GM12891 (cell line): ENCODE data around the gene REST.

Source experiments
- DNase-seq: peaks from one replicate; pipeline ENCODE4 v3.0.0; 2011; ENCODE audit warnings: low spot score; ENCODE audit not compliant: insufficient read length
- FAIRE-seq: peaks from 2 replicates; lab custom pipeline; 2011; peaks lifted over from hg19 to GRCh38; lab: Jason Lieb, UNC
- PAX5 ChIP-seq: IDR thresholded peaks from 2 replicates; pipeline ENCODE4 v1.6.1; 2011; ENCODE audit warnings: low read length, moderate library complexity, mild to moderate bottlenecking; ENCODE audit not compliant: insufficient read depth, severe bottlenecking
- POLR2A ChIP-seq: IDR thresholded peaks from 2 replicates; pipeline ENCODE4 v1.6.1; 2011; ENCODE audit warnings: low read depth, low read length, control low read depth
- POLR2AphosphoS5 ChIP-seq: IDR thresholded peaks from 2 replicates; pipeline ENCODE4 v1.6.1; 2011; ENCODE audit warnings: low read depth, low read length, control low read depth
- POU2F2 ChIP-seq: IDR thresholded peaks from 2 replicates; pipeline ENCODE4 v1.6.1; 2011; ENCODE audit warnings: low read depth, mild to moderate bottlenecking, control low read depth, low read length, moderate library complexity
- SPI1 ChIP-seq: IDR thresholded peaks from 2 replicates; pipeline ENCODE4 v1.6.1; 2011; ENCODE audit warnings: low read depth, low read length, control low read depth
- TAF1 ChIP-seq: IDR thresholded peaks from 2 replicates; pipeline ENCODE4 v1.6.1; 2011; ENCODE audit warnings: low read depth, low read length, control low read depth

Gene REST

DNA sequence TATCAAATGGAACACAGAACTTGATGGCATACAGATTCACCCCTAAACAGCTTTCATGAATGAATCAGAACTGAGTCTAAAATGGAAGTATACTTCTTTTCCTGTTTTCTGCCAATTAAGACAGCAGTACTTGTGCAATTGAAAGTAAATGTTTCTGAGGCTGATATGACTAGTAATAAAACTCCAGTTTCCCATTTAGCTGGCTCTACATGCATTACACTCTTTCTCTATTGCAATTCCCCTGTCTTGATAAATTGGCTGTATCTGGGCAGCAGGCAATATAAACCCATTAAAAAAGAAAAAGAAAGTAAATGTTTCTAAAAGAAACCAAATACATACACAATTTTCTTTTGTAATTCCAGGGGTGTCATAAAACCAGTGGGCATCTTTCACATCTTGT is 65.1 kb downstream of the REST start:
- DNase-seq (no peak), FAIRE-seq (no peak)
- TF ChIP-seq TAF1 (no peak), POLR2AphosphoS5 (no peak), SPI1 (no peak)

DNA sequence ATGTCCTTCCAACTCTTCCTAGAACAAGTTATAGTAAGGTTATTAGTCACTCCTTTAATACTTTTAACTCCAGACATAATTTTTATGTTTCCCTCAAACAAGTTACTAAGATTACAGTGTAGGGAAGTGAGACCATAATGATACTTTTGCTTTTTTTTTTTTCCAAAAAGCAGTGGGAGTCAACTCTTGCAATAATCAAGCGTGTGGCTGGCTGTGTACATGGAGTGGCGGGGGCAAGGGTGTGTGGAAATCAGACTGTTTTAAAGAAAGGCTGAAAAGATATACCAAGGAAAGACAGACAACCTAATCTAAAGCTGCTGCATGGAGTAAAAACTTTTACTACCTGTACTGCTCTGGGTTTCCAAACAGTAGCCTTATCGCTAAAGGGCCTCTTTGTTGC is 65.6 kb downstream of the REST start:
- TF ChIP-seq POU2F2 (no peak), PAX5 (no peak), POLR2AphosphoS5 (no peak), POLR2A (no peak), TAF1 (no peak), SPI1 (no peak)
- no peak for FAIRE-seq
- no peak for DNase-seq

DNA sequence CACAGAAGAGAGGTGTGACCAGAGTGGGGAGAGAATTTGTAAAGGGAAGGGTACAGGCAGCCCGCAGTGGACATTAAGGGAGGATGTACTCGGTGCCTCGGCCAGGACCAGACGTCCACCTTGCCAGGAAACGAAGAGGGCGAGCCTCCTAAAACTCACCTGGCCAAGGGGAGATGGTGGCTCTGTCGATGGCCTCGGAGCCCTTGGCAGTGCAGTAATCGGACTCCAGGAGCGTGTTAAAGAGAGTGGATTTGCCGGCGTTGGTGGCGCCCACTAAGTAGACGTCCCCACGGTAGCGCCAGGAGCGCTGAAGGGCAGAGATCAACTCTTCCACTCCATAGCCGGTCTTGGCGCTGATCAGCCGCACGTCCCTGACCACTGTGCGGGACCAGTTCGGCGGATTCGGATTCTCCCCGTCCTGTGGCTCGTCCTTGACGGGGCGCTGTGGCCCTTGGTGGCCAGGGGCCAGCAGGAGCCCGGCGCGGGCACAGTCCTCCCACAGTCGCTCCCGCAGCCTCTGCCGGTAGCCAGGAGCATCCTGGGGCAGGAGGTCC is 68.7 kb downstream of the REST start:
- FAIRE-seq (no peak), DNase-seq (no peak)
- TF ChIP-seq TAF1 (no peak), POU2F2 (no peak), POLR2A (no peak), PAX5 (no peak), SPI1 (no peak), POLR2AphosphoS5 (no peak)

DNA sequence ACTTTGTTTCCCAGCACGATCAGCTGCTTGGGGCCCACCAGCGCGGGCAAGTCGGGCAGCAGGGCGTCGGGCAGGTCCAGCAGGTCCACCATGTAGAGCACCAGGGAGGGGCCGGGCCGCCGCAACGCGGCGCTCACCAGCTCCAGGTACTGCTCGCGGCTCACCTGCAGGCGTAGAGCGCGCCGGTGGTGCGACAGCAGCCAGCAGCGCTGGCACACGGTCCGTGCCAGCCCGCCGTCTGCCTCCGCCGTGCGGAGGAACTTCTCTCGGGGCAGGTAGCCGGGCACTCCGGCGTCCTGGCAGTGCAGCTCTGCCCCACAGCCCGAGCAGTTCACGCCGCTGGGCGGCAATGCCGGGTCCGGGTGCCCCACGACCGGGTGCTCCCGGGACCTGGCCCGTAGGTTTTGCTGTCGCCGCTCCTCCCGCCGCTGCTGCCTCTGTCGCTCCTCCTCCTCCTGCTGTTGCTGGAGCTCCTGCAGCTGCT is 69.2 kb downstream of the REST start:
- TF ChIP-seq SPI1 (no peak), POLR2A (no peak), TAF1 (0 out of 2 replicates have a peak, but pooled peaks have one; percentile 3), POU2F2 (no peak), POLR2AphosphoS5 (no peak)
- peak; percentile 76 for FAIRE-seq
- DNase-seq, result peak; percentile 44

DNA sequence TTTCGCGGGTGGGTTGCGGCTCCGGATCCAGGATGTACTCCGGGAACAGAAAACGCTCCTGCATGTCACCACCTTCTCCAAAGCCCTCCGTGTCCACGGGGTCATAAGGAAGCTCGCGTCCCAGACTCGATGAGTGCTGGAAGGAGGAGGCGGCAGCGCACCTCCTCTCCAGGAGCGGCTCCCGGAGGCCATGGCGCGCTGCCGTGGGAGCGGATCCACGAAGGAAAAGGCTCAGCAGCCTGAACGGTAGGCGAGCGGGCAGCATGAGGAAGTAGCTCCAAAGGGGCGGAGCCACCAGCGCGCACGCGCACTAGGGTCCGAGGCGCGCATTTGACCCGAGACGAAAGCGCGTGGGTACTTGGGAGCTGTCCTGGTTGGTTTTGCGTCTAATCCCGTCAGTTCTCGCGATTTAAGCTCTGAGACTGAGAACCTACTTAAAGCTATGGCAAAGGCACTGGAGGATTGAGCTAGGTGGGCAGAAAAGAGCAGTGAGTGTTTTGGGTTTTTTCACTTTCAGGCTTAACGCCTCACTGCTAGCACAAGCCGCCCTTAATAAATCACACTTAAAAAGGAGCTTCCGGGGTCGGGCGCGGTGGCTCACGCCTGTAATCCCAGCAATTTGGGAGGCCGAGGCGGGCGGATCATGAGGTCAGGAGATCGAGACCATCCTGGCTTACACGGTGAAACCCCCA is 69.8 kb downstream of the REST start, which contains the start of gene NOA1:
TSS of gene NOA1 (minus strand) at position 286 of the 692 bp plus-strand sequence. CDS start at position 265, 21 bp downstream.
- peak; percentile 99 for FAIRE-seq
- TF ChIP-seq POLR2AphosphoS5, result peak; percentile 88
- TF ChIP-seq POU2F2, result no peak
- peak; percentile 45 for TF ChIP-seq SPI1
- peak; percentile 94 for TF ChIP-seq POLR2A
- 0 out of 2 replicates have a peak, but pooled peaks have one; percentile 67 for TF ChIP-seq TAF1
- TF ChIP-seq PAX5, result no peak

DNA sequence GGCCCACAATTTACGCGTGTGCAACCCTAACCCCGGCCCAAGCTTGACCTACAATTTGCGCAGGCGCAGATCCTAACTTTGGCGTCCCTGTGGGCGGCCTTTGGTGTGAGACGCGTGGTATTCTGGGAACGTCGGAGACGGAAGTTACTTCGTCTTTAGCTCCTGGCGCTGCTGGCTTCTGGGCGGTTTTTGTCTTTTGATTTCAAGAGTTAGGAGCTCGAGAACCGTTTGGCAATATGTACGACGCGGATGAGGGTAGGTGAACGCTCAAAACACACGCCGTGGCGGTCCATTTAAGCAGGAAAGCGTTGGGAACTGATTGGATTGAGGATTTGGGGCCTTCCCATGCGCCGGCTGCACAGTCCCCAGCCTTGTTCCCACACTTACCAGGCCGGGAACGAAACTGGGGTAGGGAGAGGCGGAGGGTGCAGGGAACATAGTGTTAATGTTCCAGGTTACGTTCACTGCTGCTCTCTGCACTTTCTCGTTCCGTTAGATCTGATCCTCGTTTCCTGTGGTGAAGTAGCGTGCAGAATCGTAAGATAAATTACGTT is 71.1 kb downstream of the REST start, which contains the start of gene POLR2B:
TSS of gene POLR2B (plus strand) at position 147 of the 554 bp plus-strand sequence. CDS start at position 237, 90 bp downstream.
- DNase-seq (peak; percentile 58), FAIRE-seq (peak; percentile 90)
- no peak for TF ChIP-seq SPI1
- peak; percentile 82 for TF ChIP-seq POLR2AphosphoS5
- TF ChIP-seq POU2F2, result peak; percentile 36; the same call in 1 of the 2 replicates
- TF ChIP-seq PAX5, result no peak
- TF ChIP-seq TAF1, result peak; percentile 72; the same call in 1 of the 2 replicates
- TF ChIP-seq POLR2A, result peak; percentile 84

More for the DNA sequence above, 69.8 kb downstream of the REST start, which contains the start of gene NOA1:
- peak; percentile 87 for DNase-seq

DNA sequence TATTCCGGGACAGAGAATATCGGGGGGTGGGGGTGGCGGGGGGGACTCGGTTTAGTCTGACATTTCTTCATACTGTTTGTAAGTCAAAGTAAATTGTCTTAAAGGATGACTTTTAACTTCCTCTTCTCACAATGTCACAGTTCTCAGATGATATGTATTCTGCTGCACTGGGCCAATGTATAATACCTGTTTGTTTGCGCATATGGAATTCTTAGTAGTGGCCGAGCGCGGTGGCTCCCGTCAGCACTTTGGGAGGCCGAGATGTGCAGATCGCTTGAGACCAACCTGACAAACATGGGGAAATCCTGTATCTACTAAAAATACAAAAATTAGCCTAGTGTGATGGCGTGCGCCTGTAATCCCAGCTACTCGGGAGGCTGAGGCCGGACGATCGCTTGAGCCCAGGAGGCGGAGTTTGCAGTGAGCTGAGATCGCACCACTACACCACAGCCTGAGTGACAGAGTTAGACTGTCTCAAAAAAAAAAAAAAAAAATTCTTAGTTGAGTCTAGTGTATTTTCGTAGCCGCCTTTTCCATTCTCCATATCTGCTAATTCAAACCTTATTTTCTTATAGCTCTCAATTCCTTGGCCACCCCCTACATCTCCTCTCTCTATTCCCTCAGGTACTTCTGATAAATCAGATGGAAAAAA is 71.8 kb downstream of the REST start:
- FAIRE-seq (peak; percentile 33), DNase-seq (no peak)
- no peak for TF ChIP-seq SPI1
- TF ChIP-seq POU2F2, result no peak
- TF ChIP-seq TAF1, result no peak
- TF ChIP-seq PAX5, result no peak

DNA sequence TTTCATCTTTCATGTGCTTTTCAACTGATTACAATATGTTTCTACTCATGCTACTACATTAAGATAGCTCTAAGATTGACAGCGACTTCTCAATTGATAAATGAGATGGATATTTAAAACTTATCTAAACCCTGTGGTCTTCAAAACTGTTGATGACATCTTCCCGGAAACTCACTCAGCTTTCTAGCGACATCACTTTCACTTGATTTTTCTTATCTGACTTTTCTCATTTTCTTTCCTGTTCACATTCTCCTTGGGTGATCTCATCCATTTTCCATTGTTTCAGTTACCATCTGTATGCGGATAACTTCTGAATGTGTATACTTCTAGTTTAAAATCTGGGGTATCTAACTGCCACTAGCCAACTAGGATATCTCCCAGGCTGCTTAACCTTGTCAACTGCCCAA is 74.1 kb downstream of the REST start:
- TF ChIP-seq PAX5, result no peak
- TF ChIP-seq POU2F2, result no peak
- no peak for TF ChIP-seq POLR2A
- no peak for TF ChIP-seq SPI1
- no peak for TF ChIP-seq TAF1
- DNase-seq (no peak), FAIRE-seq (no peak)

DNA sequence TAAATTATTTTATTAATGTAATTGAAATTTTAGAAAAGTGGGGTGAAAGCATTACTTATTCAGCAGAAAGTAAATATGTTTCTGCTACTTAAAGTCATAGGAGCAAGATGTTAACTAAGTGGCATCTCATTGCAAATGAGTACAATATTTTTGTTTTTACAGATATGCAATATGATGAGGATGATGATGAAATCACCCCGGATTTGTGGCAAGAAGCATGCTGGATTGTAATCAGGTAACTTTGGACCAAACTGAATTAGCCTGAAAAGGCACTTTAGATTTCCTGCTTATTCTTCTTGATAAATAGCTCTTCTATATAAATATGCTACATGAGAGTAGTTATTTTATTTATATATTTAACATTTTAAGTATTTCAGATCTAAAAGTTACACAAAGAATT is 78.5 kb downstream of the REST start:
- FAIRE-seq (no peak), DNase-seq (no peak)
- TF ChIP-seq POLR2AphosphoS5, result no peak
- no peak for TF ChIP-seq SPI1
- no peak for TF ChIP-seq POU2F2
- no peak for TF ChIP-seq TAF1
- no peak for TF ChIP-seq POLR2A
- no peak for TF ChIP-seq PAX5
